OCI-LY1 (cell line): ENCODE data around the gene COPB1.

ENCODE experiments used
- H2AFZ ChIP-seq: fragments of 200-600 bp; sonication (generic), shearing (Covaris generic); 2 replicates; pipeline ENCODE4 v1.6.0; 2014; ENCODE audit warnings: antibody characterized with exemption, mild to moderate bottlenecking, low read length
- H3F3A ChIP-seq: fragments of 200-600 bp; sonication (generic), shearing (Covaris generic); 2 replicates; pipeline ENCODE4 v1.6.0; 2014; ENCODE audit warnings: mild to moderate bottlenecking, antibody characterized with exemption, low read length, moderate library complexity; ENCODE audit not compliant: insufficient read depth
- H3K27ac ChIP-seq: fragments of 200-600 bp; sonication (generic); 2 replicates; pipeline ENCODE4 v1.5.1; 2014; ENCODE audit warnings: low read length, mixed run types, mild to moderate bottlenecking, low read depth; ENCODE audit not compliant: poor library complexity, severe bottlenecking
- H3K27me3 ChIP-seq: fragments of 200-600 bp; sonication (generic); 2 replicates; pipeline ENCODE4 v1.6.0; 2014; ENCODE audit warnings: antibody characterized with exemption, mild to moderate bottlenecking, low read length, moderate library complexity; ENCODE audit not compliant: insufficient read depth
- H3K36me3 ChIP-seq: fragments of 200-600 bp; sonication (generic); 2 replicates; pipeline ENCODE4 v1.6.1; 2014; ENCODE audit warnings: mild to moderate bottlenecking, antibody characterized with exemption, low read length, moderate library complexity, mixed read lengths; ENCODE audit not compliant: insufficient read depth
- H3K4me1 ChIP-seq: fragments of 200-600 bp; sonication (generic); 2 replicates; pipeline ENCODE4 v1.5.1; 2014; ENCODE audit warnings: mild to moderate bottlenecking, low read length, moderate library complexity; ENCODE audit not compliant: insufficient read depth, severe bottlenecking
- H3K4me2 ChIP-seq: fragments of 200-600 bp; sonication (generic), shearing (Covaris generic); 2 replicates; pipeline ENCODE4 v1.6.1; 2014; ENCODE audit warnings: low read length
- H3K4me3 ChIP-seq: fragments of 200-600 bp; sonication (generic); 2 replicates; pipeline ENCODE4 v1.5.1; 2014; ENCODE audit warnings: low read length, low read depth, mild to moderate bottlenecking, mixed read lengths; ENCODE audit not compliant: poor library complexity, severe bottlenecking
- H3K79me2 ChIP-seq: fragments of 200-600 bp; shearing (Covaris generic); 2 replicates; pipeline ENCODE4 v1.6.1; 2016; ENCODE audit warnings: mixed run types, low read length, mixed read lengths; ENCODE audit not compliant: insufficient read depth
- H3K9ac ChIP-seq: fragments of 200-600 bp; sonication (generic), shearing (Covaris generic); 2 replicates; pipeline ENCODE4 v1.6.1; 2014; ENCODE audit warnings: mild to moderate bottlenecking, low read length, mixed read lengths
- H3K9me2 ChIP-seq: fragments of 200-600 bp; sonication (generic), shearing (Covaris generic); 2 replicates; pipeline ENCODE4 v1.6.1; 2014; ENCODE audit warnings: low read depth, mild to moderate bottlenecking, low read length, mixed read lengths
- H3K9me3 ChIP-seq: fragments of 200-600 bp; shearing (Covaris generic); 2 replicates; pipeline ENCODE4 v1.6.1; 2014; ENCODE audit warnings: low read length, mixed read lengths
- H4K20me1 ChIP-seq: fragments of 200-600 bp; sonication (generic), shearing (Covaris generic); 2 replicates; pipeline ENCODE4 v1.6.0; 2016; ENCODE audit warnings: mild to moderate bottlenecking, low read length; ENCODE audit not compliant: insufficient read depth
- EZH2 ChIP-seq: fragments of 200-600 bp; sonication (generic), shearing (Covaris generic); IDR thresholded peaks from 2 replicates; pipeline ENCODE4 v1.8.0; 2017; ENCODE audit warnings: borderline replicate concordance, mixed run types, mild to moderate bottlenecking, antibody characterized with exemption, low read length, moderate library complexity, mixed read lengths
- TF ChIP-seq, protein P1 (sequence below): fragments of 200-600 bp; sonication (generic), shearing (Covaris generic); IDR thresholded peaks from 2 replicates; pipeline ENCODE4 v1.5.1; 2017; ENCODE audit warnings: mild to moderate bottlenecking, antibody characterized with exemption, low read length, moderate library complexity, mixed read lengths

Gene COPB1

DNA sequence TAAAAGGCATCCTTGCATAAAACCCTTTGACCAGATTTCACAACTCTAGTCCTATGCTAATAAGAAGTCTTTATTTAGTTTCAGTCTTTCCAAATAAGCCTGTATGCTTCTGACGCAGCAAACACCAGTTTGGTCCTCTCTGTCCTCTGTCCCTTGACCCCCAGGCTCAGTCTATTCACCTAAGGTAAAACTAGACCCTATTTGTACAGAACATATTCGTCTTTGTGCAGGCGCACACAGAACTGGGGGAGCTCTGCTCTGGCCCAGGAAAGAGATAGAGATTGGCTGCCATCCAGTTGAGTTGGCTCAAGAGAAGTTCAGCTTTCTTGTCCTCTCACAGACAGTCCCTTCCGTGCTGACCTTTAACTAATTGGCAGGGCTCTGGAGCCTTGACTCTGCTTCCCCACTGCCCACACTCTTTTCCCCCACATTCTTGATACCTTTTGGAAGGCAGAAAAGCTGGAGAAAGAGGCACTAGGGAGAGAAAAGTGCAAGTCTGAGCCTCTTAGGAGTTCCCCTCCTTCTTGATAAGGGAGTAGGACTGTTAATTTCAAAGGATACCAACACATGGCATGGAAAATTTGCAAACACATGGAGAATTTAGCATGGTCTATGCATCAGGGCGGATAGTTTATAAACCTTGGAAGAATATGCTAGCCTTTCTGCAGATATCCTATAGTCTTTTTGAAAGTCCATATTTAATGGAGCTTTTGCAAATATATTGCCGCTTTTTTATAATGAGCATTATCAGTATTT, 41.8 kb upstream of the COPB1 start:
- H3K9me3 ChIP-seq, result no peaks in the 10 kb centered on the region
- no peaks in the 10 kb centered on the region for H3K36me3 ChIP-seq
- H3F3A ChIP-seq, result no peaks in the 10 kb centered on the region
- H3K4me2 ChIP-seq, result no peak overlapping the region
- H3K79me2 ChIP-seq, result no peaks in the 10 kb centered on the region
- H3K4me3 ChIP-seq, result no peak overlapping the region
- no peaks in the 10 kb centered on the region for H3K9me2 ChIP-seq
- H3K27ac ChIP-seq, result peak overlapping the region; percentile 52
- peaks cover 61% of the 10 kb centered on the region for H3K4me1 ChIP-seq
- no peaks in the 10 kb centered on the region for H4K20me1 ChIP-seq
- TF ChIP-seq, protein P1, sequence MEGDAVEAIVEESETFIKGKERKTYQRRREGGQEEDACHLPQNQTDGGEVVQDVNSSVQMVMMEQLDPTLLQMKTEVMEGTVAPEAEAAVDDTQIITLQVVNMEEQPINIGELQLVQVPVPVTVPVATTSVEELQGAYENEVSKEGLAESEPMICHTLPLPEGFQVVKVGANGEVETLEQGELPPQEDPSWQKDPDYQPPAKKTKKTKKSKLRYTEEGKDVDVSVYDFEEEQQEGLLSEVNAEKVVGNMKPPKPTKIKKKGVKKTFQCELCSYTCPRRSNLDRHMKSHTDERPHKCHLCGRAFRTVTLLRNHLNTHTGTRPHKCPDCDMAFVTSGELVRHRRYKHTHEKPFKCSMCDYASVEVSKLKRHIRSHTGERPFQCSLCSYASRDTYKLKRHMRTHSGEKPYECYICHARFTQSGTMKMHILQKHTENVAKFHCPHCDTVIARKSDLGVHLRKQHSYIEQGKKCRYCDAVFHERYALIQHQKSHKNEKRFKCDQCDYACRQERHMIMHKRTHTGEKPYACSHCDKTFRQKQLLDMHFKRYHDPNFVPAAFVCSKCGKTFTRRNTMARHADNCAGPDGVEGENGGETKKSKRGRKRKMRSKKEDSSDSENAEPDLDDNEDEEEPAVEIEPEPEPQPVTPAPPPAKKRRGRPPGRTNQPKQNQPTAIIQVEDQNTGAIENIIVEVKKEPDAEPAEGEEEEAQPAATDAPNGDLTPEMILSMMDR, result no peak
- TF ChIP-seq EZH2, result no peak
- peak overlapping the region; percentile 66; the same call in 1 of the 2 replicates for H2AFZ ChIP-seq
- H3K9ac ChIP-seq, result no peak overlapping the region
- H3K27me3 ChIP-seq, result no peaks in the 10 kb centered on the region

DNA sequence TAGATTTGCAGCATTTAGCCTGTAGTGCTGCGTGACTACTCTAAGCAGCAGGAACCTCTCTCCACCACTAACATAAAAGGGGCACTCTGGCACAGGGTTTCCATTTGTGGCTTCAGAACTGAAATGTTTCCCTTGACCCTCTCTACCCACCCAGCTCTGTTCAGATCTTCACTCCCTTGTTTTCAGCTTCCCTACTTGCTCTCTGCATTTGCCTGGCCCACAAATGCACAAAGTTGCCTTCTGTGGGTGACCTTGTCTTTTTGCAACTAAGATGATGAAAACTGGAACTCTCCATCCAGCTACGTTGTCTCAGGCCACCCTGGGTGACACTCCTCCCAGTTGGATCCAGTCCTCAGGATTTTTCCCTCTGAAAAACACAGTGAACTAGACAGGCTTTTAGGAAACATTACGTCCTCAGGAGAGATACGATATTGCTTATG, 40.4 kb upstream of the COPB1 start:
- Histone ChIP-seq H3F3A (no peaks in the 10 kb centered on the region), H4K20me1 (no peaks in the 10 kb centered on the region), H3K9ac (peak overlapping the region; percentile 36; the same call in 1 of the 2 replicates), H3K79me2 (no peaks in the 10 kb centered on the region), H3K9me2 (no peaks in the 10 kb centered on the region), H2AFZ (no peak overlapping the region), H3K27me3 (no peaks in the 10 kb centered on the region), H3K4me2 (peak overlapping the region; percentile 31; the same call in 1 of the 2 replicates), H3K4me3 (no peak overlapping the region), H3K9me3 (no peaks in the 10 kb centered on the region), H3K27ac (peak overlapping the region; percentile 76), H3K36me3 (no peaks in the 10 kb centered on the region), H3K4me1 (peaks cover 55% of the 10 kb centered on the region)
- TF ChIP-seq EZH2, result no peak
- TF ChIP-seq, protein P1, result peak; percentile 28; the same call in 1 of the 2 replicates

DNA sequence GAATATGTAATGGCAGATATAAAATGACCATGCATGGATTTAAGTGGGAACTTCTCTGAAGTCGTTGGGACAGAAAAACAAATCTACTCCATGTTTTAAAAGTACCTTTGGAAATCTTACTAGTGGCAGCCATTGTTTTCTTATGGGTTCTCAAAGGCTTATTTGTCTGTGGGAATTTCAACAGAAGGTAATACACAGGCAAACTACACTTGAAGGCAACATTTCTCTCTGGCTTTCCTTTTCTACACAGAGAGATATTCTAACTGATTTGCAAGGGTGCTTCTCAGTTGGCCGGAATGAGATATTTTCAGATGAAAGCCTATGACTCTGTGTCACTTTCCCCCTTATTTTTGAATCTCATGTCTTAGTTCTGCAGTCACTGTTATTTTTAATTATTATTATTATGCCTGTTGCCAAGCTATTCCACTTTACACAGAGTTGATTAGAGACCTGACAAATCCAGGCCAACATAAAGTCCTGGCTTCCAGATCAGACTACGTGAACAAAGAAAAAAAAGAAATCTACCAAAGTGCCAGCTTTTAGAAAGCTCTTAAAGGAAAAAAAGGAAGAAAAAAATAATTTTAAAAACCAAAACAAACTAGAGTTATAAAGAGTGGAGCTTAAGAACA, 39.4 kb upstream of the COPB1 start:
- no peak overlapping the region for H3K4me3 ChIP-seq
- H3K36me3 ChIP-seq, result no peaks in the 10 kb centered on the region
- no peaks in the 10 kb centered on the region for H3K9me2 ChIP-seq
- peak overlapping the region; percentile 7; the same call in 1 of the 2 replicates for H3K4me2 ChIP-seq
- H3K4me1 ChIP-seq, result peaks cover 55% of the 10 kb centered on the region
- no peak for TF ChIP-seq EZH2
- TF ChIP-seq, protein P1, result no peak
- no peaks in the 10 kb centered on the region for H3K9me3 ChIP-seq
- peak overlapping the region; percentile 36 for H2AFZ ChIP-seq
- H3K9ac ChIP-seq, result peak overlapping the region; percentile 15; the same call in 1 of the 2 replicates
- H3K27me3 ChIP-seq, result no peaks in the 10 kb centered on the region
- no peaks in the 10 kb centered on the region for H3K79me2 ChIP-seq
- no peaks in the 10 kb centered on the region for H3F3A ChIP-seq
- H3K27ac ChIP-seq, result peak overlapping the region; percentile 76
- no peaks in the 10 kb centered on the region for H4K20me1 ChIP-seq
